ENCODE data around the gene OR2T11. TPM values are rescaled to one million over a fixed set of nuclear protein-coding genes. Genes with fewer than 3 reads are reported as not detected.
"Not testable (repeated sequence)": the region's sequence is repeated elsewhere in the genome, so short reads cannot be mapped to it uniquely, and the experiment has no call there.

The OR2T11 gene
- total RNA-seq, 4 donors from 2014 or later = 0.30 to 1.2 (median 0.55) TPM

DNA sequence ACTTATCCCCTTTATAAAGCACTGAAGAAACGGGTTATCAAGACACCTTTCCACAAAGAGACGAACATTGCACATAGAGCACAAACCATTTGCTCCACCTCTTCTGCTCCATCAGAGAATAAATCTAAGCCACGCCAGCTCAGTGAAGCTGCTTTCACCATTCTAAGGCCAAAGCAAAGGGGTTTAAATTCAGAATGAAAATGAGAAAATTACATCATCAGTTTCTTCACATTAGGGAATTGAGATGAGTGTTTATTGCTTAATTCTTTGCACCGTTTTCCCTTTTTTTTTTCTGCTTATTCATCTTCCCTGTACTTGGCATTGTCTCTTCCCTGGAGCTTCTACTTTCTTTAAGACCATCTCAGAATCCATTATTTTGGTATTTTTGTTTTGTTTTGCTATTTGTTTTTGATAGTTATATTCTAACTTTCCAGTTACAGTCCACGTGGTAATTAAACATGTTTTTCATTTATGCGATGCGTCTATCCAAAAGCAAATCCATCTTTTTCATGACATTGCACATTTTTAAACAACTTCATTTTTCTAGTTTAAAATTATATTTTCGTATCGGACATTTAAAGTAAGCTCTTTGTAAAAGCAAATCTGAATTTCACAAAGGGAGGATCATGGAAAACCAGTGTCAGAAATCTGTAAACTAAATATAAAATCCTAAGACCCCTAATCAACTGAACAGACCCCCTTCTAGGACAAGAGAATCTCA, 58.5 kb downstream of the OR2T11 start:
- Histone ChIP-seq H3K9me3 (no peaks in the 10 kb centered on the region), H3K4me1 (no peaks in the 10 kb centered on the region), H3K36me3 (no peaks in the 10 kb centered on the region), H3K4me3 (no peak overlapping the region), H3K27ac (no peak overlapping the region), H3K27me3 (no peaks in the 10 kb centered on the region)
- 83% methylated on average over 9 of the region's 9 CpGs for WGBS
- no peak for DNase-seq (ENCODE audit: low spot score in 2 of 2)
- TF ChIP-seq EP300 (IDR thresholded peaks at IDR 0.05) (no peak), POLR2A (IDR thresholded peaks at IDR 0.05) (no peak), POLR2AphosphoS5 (IDR thresholded peaks at IDR 0.05) (no peak)
- TF ChIP-seq, protein P1, sequence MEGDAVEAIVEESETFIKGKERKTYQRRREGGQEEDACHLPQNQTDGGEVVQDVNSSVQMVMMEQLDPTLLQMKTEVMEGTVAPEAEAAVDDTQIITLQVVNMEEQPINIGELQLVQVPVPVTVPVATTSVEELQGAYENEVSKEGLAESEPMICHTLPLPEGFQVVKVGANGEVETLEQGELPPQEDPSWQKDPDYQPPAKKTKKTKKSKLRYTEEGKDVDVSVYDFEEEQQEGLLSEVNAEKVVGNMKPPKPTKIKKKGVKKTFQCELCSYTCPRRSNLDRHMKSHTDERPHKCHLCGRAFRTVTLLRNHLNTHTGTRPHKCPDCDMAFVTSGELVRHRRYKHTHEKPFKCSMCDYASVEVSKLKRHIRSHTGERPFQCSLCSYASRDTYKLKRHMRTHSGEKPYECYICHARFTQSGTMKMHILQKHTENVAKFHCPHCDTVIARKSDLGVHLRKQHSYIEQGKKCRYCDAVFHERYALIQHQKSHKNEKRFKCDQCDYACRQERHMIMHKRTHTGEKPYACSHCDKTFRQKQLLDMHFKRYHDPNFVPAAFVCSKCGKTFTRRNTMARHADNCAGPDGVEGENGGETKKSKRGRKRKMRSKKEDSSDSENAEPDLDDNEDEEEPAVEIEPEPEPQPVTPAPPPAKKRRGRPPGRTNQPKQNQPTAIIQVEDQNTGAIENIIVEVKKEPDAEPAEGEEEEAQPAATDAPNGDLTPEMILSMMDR (IDR thresholded peaks at IDR 0.05) = no peak

DNA sequence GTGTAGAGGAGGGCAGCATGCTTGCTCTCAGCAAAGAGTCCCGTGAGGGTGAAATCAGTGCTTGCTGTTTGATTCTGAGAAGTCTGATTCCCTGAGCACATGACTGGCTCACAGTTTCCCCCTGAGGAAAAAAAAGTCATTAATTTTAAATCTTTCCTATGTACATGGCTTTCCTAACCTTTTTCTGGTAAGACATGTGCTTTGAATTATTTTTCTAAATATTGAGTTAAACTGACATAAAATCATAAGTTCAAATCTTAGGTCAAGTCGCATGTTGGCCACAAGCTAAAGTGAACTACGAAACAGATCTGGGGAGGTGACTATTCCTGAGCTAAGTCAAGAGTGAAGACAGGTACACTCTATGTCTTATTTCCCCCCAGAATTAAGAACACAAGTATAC, 60.2 kb downstream of the OR2T11 start, which contains the start of gene OR2T34:
TSS of gene OR2T34 (minus strand) at position 101 of the 400 bp plus-strand sequence. CDS start at position 101, 0 bp downstream.
- H3K4me3 ChIP-seq; H3K4me1 ChIP-seq; H3K27ac ChIP-seq; H3K36me3 ChIP-seq; DNase-seq (ENCODE audit: low spot score in 2 of 2); H3K27me3 ChIP-seq; H3K9me3 ChIP-seq: not testable (repeated sequence)
- 93% methylated on average over 3 of the region's 3 CpGs for WGBS

DNA sequence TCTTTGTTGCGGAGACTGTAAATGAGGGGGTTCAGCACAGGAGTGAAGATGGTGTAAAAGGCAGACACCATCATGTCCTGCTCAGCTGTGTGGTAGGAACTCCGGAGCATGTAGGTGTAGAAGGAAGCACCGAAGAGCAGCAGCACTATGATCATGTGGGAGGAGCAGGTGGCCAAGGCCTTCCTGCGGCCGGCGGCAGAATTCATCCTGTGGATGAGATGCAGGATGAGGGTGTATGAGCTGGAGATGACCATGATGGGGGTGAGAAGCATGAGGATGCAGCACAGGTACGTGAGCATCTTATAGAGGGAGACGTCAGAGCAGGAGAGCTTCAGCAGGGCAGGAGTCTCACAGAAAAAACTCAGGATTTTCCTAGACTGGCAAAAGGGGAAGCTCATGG, 61.0 kb downstream of the OR2T11 start:
- H3K4me3 ChIP-seq; H3K36me3 ChIP-seq; H3K4me1 ChIP-seq; H3K9me3 ChIP-seq; H3K27ac ChIP-seq; DNase-seq (ENCODE audit: low spot score in 2 of 2); H3K27me3 ChIP-seq: not testable (repeated sequence)
- WGBS = 81% methylated on average over 5 of the region's 8 CpGs

Other genes starting within 250 kb of the OR2T11 start
- gene OR2T1, start 232.0 kb downstream of the OR2T11 start, total RNA-seq = not detected
- gene OR2T2, start 189.5 kb downstream of the OR2T11 start, total RNA-seq = under 1 TPM in 1 of 4 donors, not detected in 3; 0.31 TPM
- gene OR2T3, start 161.7 kb downstream of the OR2T11 start, total RNA-seq = not detected
- gene OR2T5, start 146.5 kb downstream of the OR2T11 start, total RNA-seq = not detected
- gene OR2G6, start 127.0 kb downstream of the OR2T11 start, total RNA-seq = under 1 TPM in 2 of 4 donors, not detected in 2; 0.10 to 0.98 TPM
- 1 to 10 TPM in 1 of 4 donors, not detected in 3; 1.1 TPM for gene OR2T29, start 72.3 kb downstream of the OR2T11 start, total RNA-seq
- gene OR2T34, start 60.3 kb downstream of the OR2T11 start, total RNA-seq = 1 to 10 TPM in 2 of 4 donors, not detected in 2; 1.1 to 2.0 TPM
- gene OR2T10, start 37.4 kb downstream of the OR2T11 start, total RNA-seq = under 1 TPM in 3 of 4 donors, not detected in 1; 0.19 to 0.83 (median 0.80) TPM
- gene OR2T35, start 10.2 kb upstream of the OR2T11 start, total RNA-seq = under 1 TPM in 1 of 4 donors, not detected in 3; 0.36 TPM
- gene OR2T27, start 20.4 kb upstream of the OR2T11 start, total RNA-seq = not detected
- gene OR14I1, start 67.7 kb upstream of the OR2T11 start, total RNA-seq = 1 to 10 TPM in 1 of 4 donors, not detected in 3; 1.6 TPM
- not detected for gene LYPD8, start 120.7 kb upstream of the OR2T11 start, total RNA-seq
- gene SH3BP5L, start 190.8 kb upstream of the OR2T11 start, total RNA-seq = 10 to 100 TPM; 23.5 to 41.2 (median 29.4) TPM
- 10 to 100 TPM; 34.4 to 39.7 (median 38.8) TPM for gene ZNF672, start 203.1 kb upstream of the OR2T11 start, total RNA-seq
- gene ZNF692, start 224.0 kb upstream of the OR2T11 start, total RNA-seq = 100 to 1,000 TPM in 1 of 4 donors, 10 to 100 TPM in 3; 30.2 to 138 (median 52.6) TPM

Data from suprapubic skin (tissue), 4 donors.